SK-N-SH (cell line): Measurements from ENCODE around the gene CHST11. TPM values are rescaled to one million over a fixed set of nuclear protein-coding genes. Genes with fewer than 3 reads are reported as not detected.

Source experiments
- CTCF ChIA-PET: fragments of 300-600, 350-600 bp; formaldehyde crosslinking; extraction: SDS; loops from one replicate; lab custom pipeline; 2021; lab: Yijun Ruan, JAX
- POLR2A ChIA-PET: fragments of 350-600 bp; sonication (Branson Sonifier 250); formaldehyde crosslinking; extraction: SDS; loops from one replicate; lab custom pipeline; 2020; ENCODE audit warnings: antibody characterized with exemption, inconsistent platforms; lab: Yijun Ruan, JAX
- DNase-seq: peaks from one replicate; pipeline ENCODE4 v3.0.0; 2012
- H2AFZ ChIP-seq: fragments of 200-600 bp; sonication (generic); 2 replicates; pipeline ENCODE4 v1.8.1; 2016; ENCODE audit warnings: antibody characterized with exemption, mild to moderate bottlenecking, low read depth
- H3F3A ChIP-seq: fragments of 200-600 bp; sonication (generic); replicated peaks from 2 replicates; pipeline ENCODE3; 2016; ENCODE audit warnings: antibody characterized with exemption, mild to moderate bottlenecking; ENCODE audit not compliant: insufficient read depth
- H3K27ac ChIP-seq, 2 experiments: fragments of 200-500 bp in 1 of 2; fragments of 200-600 bp in 1 of 2; sonication (Bioruptor generic) in 1 of 2; sonication (generic), shearing (Covaris generic) in 1 of 2; 2 replicates each; pipeline versions ENCODE4 v1.5.1 to v1.6.1; 2014 to 2016; ENCODE audit warnings: low read depth in 2 of 2, inconsistent platforms in 1 of 2, low read length in 1 of 2, mild to moderate bottlenecking in 1 of 2, mixed read lengths in 1 of 2
- H3K27me3 ChIP-seq: fragments of 200-600 bp; sonication (generic), shearing (Covaris generic); 2 replicates; pipeline ENCODE4 v1.6.1; 2016; ENCODE audit warnings: mixed run types; ENCODE audit not compliant: insufficient read depth
- H3K36me3 ChIP-seq, 2 experiments: fragments of 200-500 bp in 1 of 2; fragments of 200-600 bp in 1 of 2; sonication (Bioruptor generic) in 1 of 2; sonication (generic) in 1 of 2; replicated peaks in 1 of 2; 2 replicates each; pipeline versions ENCODE3 to v1.5.1; 2014 to 2016; ENCODE audit warnings: low read length in 1 of 2, mild to moderate bottlenecking in 1 of 2; ENCODE audit not compliant: insufficient read depth in 2 of 2, control insufficient read depth in 1 of 2
- H3K4me1 ChIP-seq, 2 experiments: fragments of 200-500 bp in 1 of 2; fragments of 200-600 bp in 1 of 2; sonication (Bioruptor generic) in 1 of 2; sonication (generic), shearing (Covaris generic) in 1 of 2; 2 replicates each; pipeline versions ENCODE4 v1.5.1 to v1.6.1; 2014 to 2016; ENCODE audit warnings: low read depth in 1 of 2, low read length in 1 of 2, mixed run types in 1 of 2; ENCODE audit not compliant: insufficient read depth in 2 of 2, control insufficient read depth in 1 of 2
- H3K4me2 ChIP-seq: fragments of 200-600 bp; sonication (generic), shearing (Covaris generic); 2 replicates; pipeline ENCODE4 v1.6.1; 2017; ENCODE audit warnings: mixed run types
- H3K4me3 ChIP-seq, 2 experiments: fragments of 200-500 bp in 1 of 2; fragments of 200-600 bp in 1 of 2; sonication (Bioruptor generic) in 1 of 2; sonication (generic), shearing (Covaris generic) in 1 of 2; 2 replicates each; pipeline versions ENCODE4 v1.5.1 to v1.8.1; 2014 to 2016; ENCODE audit warnings: low read depth in 2 of 2, inconsistent platforms in 1 of 2, low read length in 1 of 2, mild to moderate bottlenecking in 1 of 2, mixed read lengths in 1 of 2, moderate library complexity in 1 of 2
- H3K79me2 ChIP-seq: fragments of 200-600 bp; sonication (generic); 2 replicates; pipeline ENCODE4 v1.8.1; 2017; ENCODE audit warnings: mild to moderate bottlenecking; ENCODE audit not compliant: insufficient read depth
- H3K9ac ChIP-seq: fragments of 200-600 bp; sonication (generic); 2 replicates; pipeline ENCODE4 v1.6.1; 2017; ENCODE audit warnings: mixed run types
- H3K9me2 ChIP-seq: fragments of 200-600 bp; sonication (generic); 2 replicates; pipeline ENCODE4 v1.6.1; 2017; ENCODE audit warnings: mixed run types
- H3K9me3 ChIP-seq: fragments of 200-600 bp; sonication (generic); 2 replicates; pipeline ENCODE4 v1.6.1; 2017; ENCODE audit warnings: mixed run types, mild to moderate bottlenecking, moderate library complexity
- H4K20me1 ChIP-seq: fragments of 200-600 bp; sonication (generic); 2 replicates; pipeline ENCODE4 v1.6.1; 2017; ENCODE audit warnings: mild to moderate bottlenecking, mixed run types; ENCODE audit not compliant: insufficient read depth
- CHD2 ChIP-seq: fragments of 150-350 bp; IDR thresholded peaks from 2 replicates; pipeline ENCODE4 v1.6.1; 2018; ENCODE audit warnings: low read length; ENCODE audit not compliant: partially characterized antibody
- ELF1 ChIP-seq: IDR thresholded peaks from 2 replicates; pipeline ENCODE4 v1.4.0; 2012
- MEF2A ChIP-seq: IDR thresholded peaks from 2 replicates; pipeline ENCODE4 v1.4.0; 2012; ENCODE audit warnings: low read depth, borderline replicate concordance
- MXI1 ChIP-seq: IDR thresholded peaks from 2 replicates; pipeline ENCODE4 v1.6.1; 2012; ENCODE audit warnings: mild to moderate bottlenecking, low read depth, low read length, improper control_type of control experiment
- POLR2AphosphoS5 ChIP-seq: IDR thresholded peaks from 2 replicates; pipeline ENCODE4 v1.6.1; 2012; ENCODE audit warnings: low read depth, low read length
- RAD21 ChIP-seq: IDR thresholded peaks from 2 replicates; pipeline ENCODE4 v1.6.1; 2012; ENCODE audit warnings: mild to moderate bottlenecking, low read length
- RFX5 ChIP-seq: IDR thresholded peaks from 2 replicates; pipeline ENCODE4 v1.6.1; 2012; ENCODE audit warnings: mild to moderate bottlenecking, improper control_type of control experiment, low read length
- RXRA ChIP-seq: IDR thresholded peaks from 2 replicates; pipeline ENCODE4 v1.4.0; 2012; ENCODE audit warnings: low read depth, mild to moderate bottlenecking, borderline replicate concordance
- TCF12 ChIP-seq: IDR thresholded peaks from 2 replicates; pipeline ENCODE4 v1.4.0; 2012
- WGBS: methylation state at CpG from one replicate; pipeline ENCODE4 v1.1.6; 2017; ENCODE audit warnings: low lambda C conversion rate; 5-methylcytosine and 5-hydroxymethylcytosine counted together
- polyA plus RNA-seq, 3 experiments: library from polyadenylated mRNA; depleted of rRNA; stranded (reverse); fragments of >200 nt; gene quantifications; 2 replicates each; pipeline ENCODE4 v1.2.3, GENCODE V29; 2012
- TF ChIP-seq, protein P1 (sequence below): fragments of 150-350 bp; IDR thresholded peaks from 2 replicates; pipeline ENCODE4 v1.6.1; 2016; ENCODE audit warnings: mild to moderate bottlenecking, low read depth, low read length
- TF ChIP-seq, protein P2 (sequence below): IDR thresholded peaks from 2 replicates; pipeline ENCODE4 v1.4.0; 2012; ENCODE audit warnings: low read depth, borderline replicate concordance
- TF ChIP-seq, protein P3 (sequence below): IDR thresholded peaks from 2 replicates; pipeline ENCODE4 v1.6.1; 2012; ENCODE audit warnings: mild to moderate bottlenecking, low read depth, low read length, moderate library complexity
- TF ChIP-seq, protein P4 (sequence below): IDR thresholded peaks from 2 replicates; pipeline ENCODE4 v1.4.0; 2012; ENCODE audit warnings: low read depth, borderline replicate concordance

The CHST11 gene
- polyA plus RNA-seq, 1 of the 3 experiments (the other 2 are of a cell fraction): 18.6 TPM

DNA sequence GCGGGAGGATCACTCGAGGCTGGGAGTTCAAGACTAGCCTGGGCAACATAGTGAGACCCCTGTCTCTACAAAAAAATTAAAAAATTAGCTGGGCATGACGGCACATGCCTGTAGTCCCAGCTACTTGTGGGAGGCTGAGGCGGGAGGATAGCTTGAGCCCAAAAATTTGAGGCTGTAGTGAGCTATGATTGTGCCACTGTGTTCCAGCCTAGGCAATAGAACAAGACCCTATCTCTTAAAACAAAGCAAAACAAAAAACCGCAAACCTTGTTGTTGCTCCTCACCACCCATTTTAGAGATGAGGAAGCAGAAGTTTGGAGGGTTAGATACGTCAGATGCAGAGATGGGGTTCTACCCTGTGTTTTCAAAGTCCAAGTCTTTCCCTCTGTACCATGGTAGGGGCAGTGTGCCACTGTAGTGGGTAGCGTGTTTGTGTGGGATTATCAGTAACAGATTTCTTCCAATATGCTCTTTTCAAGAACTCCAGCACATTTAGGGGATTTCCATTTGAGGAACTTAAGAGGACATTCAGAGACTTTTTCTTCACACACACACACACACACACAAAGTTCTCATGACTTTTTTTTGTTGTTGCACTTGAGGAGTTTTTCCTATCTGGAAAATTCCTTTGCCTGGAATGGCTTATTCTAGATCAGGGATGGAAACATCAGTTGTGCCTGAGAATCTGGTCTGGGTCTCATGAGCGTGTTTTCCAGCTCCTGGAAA is 186.5 kb downstream of the CHST11 start:
- Histone ChIP-seq H3K79me2 (no peaks in the 10 kb centered on the region), H3K36me3 (no peaks in the 10 kb centered on the region), H3K4me1 (peaks cover 0 to 6% of the 10 kb centered on the region in 2 experiments; a peak in 1 of 4 replicates), H4K20me1 (no peaks in the 10 kb centered on the region), H3K9me2 (no peaks in the 10 kb centered on the region), H3K27ac (no peak overlapping the region), H3F3A (no peaks in the 10 kb centered on the region), H2AFZ (no peak overlapping the region), H3K4me3 (no peak overlapping the region), H3K27me3 (no peaks in the 10 kb centered on the region), H3K9me3 (no peaks in the 10 kb centered on the region), H3K4me2 (no peak overlapping the region), H3K9ac (no peak overlapping the region)
- ChIA-PET POLR2A (no interaction called here), CTCF (interaction anchor here (1.4 kb wide), 1 partner anchor 9 kb away, joined by 4 read pairs; no protein-coding TSS in a partner anchor)
- no peak for DNase-seq
- WGBS: 90% methylated on average over 8 of the region's 8 CpGs
- TF ChIP-seq RXRA (no peak), RAD21 (no peak), MEF2A (no peak), CHD2 (no peak), POLR2AphosphoS5 (no peak), ELF1 (no peak), RFX5 (no peak), MXI1 (no peak), TCF12 (no peak)
- TF ChIP-seq, protein P1, sequence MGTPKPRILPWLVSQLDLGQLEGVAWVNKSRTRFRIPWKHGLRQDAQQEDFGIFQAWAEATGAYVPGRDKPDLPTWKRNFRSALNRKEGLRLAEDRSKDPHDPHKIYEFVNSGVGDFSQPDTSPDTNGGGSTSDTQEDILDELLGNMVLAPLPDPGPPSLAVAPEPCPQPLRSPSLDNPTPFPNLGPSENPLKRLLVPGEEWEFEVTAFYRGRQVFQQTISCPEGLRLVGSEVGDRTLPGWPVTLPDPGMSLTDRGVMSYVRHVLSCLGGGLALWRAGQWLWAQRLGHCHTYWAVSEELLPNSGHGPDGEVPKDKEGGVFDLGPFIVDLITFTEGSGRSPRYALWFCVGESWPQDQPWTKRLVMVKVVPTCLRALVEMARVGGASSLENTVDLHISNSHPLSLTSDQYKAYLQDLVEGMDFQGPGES: no peak
- TF ChIP-seq, protein P2, sequence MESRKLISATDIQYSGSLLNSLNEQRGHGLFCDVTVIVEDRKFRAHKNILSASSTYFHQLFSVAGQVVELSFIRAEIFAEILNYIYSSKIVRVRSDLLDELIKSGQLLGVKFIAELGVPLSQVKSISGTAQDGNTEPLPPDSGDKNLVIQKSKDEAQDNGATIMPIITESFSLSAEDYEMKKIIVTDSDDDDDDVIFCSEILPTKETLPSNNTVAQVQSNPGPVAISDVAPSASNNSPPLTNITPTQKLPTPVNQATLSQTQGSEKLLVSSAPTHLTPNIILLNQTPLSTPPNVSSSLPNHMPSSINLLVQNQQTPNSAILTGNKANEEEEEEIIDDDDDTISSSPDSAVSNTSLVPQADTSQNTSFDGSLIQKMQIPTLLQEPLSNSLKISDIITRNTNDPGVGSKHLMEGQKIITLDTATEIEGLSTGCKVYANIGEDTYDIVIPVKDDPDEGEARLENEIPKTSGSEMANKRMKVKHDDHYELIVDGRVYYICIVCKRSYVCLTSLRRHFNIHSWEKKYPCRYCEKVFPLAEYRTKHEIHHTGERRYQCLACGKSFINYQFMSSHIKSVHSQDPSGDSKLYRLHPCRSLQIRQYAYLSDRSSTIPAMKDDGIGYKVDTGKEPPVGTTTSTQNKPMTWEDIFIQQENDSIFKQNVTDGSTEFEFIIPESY: no peak
- TF ChIP-seq, protein P3, sequence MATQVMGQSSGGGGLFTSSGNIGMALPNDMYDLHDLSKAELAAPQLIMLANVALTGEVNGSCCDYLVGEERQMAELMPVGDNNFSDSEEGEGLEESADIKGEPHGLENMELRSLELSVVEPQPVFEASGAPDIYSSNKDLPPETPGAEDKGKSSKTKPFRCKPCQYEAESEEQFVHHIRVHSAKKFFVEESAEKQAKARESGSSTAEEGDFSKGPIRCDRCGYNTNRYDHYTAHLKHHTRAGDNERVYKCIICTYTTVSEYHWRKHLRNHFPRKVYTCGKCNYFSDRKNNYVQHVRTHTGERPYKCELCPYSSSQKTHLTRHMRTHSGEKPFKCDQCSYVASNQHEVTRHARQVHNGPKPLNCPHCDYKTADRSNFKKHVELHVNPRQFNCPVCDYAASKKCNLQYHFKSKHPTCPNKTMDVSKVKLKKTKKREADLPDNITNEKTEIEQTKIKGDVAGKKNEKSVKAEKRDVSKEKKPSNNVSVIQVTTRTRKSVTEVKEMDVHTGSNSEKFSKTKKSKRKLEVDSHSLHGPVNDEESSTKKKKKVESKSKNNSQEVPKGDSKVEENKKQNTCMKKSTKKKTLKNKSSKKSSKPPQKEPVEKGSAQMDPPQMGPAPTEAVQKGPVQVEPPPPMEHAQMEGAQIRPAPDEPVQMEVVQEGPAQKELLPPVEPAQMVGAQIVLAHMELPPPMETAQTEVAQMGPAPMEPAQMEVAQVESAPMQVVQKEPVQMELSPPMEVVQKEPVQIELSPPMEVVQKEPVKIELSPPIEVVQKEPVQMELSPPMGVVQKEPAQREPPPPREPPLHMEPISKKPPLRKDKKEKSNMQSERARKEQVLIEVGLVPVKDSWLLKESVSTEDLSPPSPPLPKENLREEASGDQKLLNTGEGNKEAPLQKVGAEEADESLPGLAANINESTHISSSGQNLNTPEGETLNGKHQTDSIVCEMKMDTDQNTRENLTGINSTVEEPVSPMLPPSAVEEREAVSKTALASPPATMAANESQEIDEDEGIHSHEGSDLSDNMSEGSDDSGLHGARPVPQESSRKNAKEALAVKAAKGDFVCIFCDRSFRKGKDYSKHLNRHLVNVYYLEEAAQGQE: no peak
- TF ChIP-seq, protein P4, sequence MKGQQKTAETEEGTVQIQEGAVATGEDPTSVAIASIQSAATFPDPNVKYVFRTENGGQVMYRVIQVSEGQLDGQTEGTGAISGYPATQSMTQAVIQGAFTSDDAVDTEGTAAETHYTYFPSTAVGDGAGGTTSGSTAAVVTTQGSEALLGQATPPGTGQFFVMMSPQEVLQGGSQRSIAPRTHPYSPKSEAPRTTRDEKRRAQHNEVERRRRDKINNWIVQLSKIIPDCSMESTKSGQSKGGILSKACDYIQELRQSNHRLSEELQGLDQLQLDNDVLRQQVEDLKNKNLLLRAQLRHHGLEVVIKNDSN: no peak
